HepG2 (cell line): ENCODE results near the gene MAP2K3. TPM values are rescaled to one million over a fixed set of nuclear protein-coding genes. Genes with fewer than 3 reads are reported as not detected.

Experiments used
- BRD4 ChIP-seq: sonication (generic); formaldehyde crosslinking; IDR thresholded peaks from 2 replicates; pipeline ENCODE4 v1.4.0; 2020; ENCODE audit warnings: missing genetic modification reagents
- CAMTA2 ChIP-seq: sonication (generic); formaldehyde crosslinking; IDR thresholded peaks from 2 replicates; pipeline ENCODE4 v1.4.0; 2020; ENCODE audit warnings: mild to moderate bottlenecking, missing genetic modification reagents, borderline replicate concordance
- FLYWCH1 ChIP-seq: sonication (generic); formaldehyde crosslinking; IDR thresholded peaks from 2 replicates; pipeline ENCODE4 v1.8.1; 2023; ENCODE audit warnings: mild to moderate bottlenecking, missing genetic modification reagents
- NR1H2 ChIP-seq: sonication (generic); formaldehyde crosslinking; IDR thresholded peaks from 2 replicates; pipeline ENCODE4 v1.8.1; 2022; ENCODE audit warnings: low read depth, missing genetic modification reagents, borderline replicate concordance
- RBM22 ChIP-seq: fragments of 200-400 bp; formaldehyde crosslinking; optimal IDR thresholded peaks from 2 replicates; pipeline ENCODE3; 2017; ENCODE audit warnings: mild to moderate bottlenecking, low read length, moderate library complexity
- RELA ChIP-seq: sonication (generic); formaldehyde crosslinking; IDR thresholded peaks from 2 replicates; pipeline ENCODE4 v1.4.0; 2020; ENCODE audit warnings: missing genetic modification reagents
- RFX1 ChIP-seq: fragments of 450-650 bp; IDR thresholded peaks from 2 replicates; pipeline ENCODE4 v1.6.1; 2017
- RXRA ChIP-seq: sonication (generic); formaldehyde crosslinking; IDR thresholded peaks from 2 replicates; pipeline ENCODE4 v1.5.1; 2020; ENCODE audit warnings: missing genetic modification reagents
- ZNF446 ChIP-seq: sonication (generic); formaldehyde crosslinking; IDR thresholded peaks from 2 replicates; pipeline ENCODE4 v1.5.0; 2020; ENCODE audit warnings: mild to moderate bottlenecking, missing genetic modification reagents
- ZNF569 ChIP-seq: sonication (generic); formaldehyde crosslinking; IDR thresholded peaks from 2 replicates; pipeline ENCODE4 v1.5.0; 2020; ENCODE audit warnings: mild to moderate bottlenecking, missing genetic modification reagents, moderate library complexity, borderline replicate concordance
- ZNF747 ChIP-seq: sonication (generic); formaldehyde crosslinking; IDR thresholded peaks from 2 replicates; pipeline ENCODE4 v1.8.1; 2023; ENCODE audit warnings: missing genetic modification reagents, mild to moderate bottlenecking, borderline replicate concordance
- ZNF761 ChIP-seq: sonication (generic); formaldehyde crosslinking; conservative IDR thresholded peaks from 2 replicates; pipeline ENCODE4 v1.4.0; 2020; ENCODE audit warnings: mild to moderate bottlenecking, missing genetic modification reagents
- polyA plus RNA-seq, 8 experiments: library from polyadenylated mRNA; depleted of rRNA in 3 of 8; stranded (reverse) in 7 of 8; unstranded in 1 of 8; fragments of >200 nt; fragmentation: Illumina TruSeq in 4 of 8; extraction: Trizol in 4 of 8; gene quantifications; 2 replicates each; pipeline versions ENCODE4 v1.2.1 to v1.2.3, GENCODE V29; 2011 to 2016; ENCODE audit warnings: low read depth in 4 of 8, missing spikeins in 1 of 8, mixed read lengths in 1 of 8; ENCODE audit not compliant: insufficient read depth in 1 of 8
- total RNA-seq, 5 experiments: library from RNA; depleted of rRNA; stranded (reverse); fragments of >200 nt; fragmentation: Illumina TruSeq; extraction: Trizol; gene quantifications; 2 replicates each; pipeline ENCODE4 v1.2.3, GENCODE V29; 2016; ENCODE audit warnings: low read depth in 1 of 5
- TF ChIP-seq, protein P1 (sequence below): IDR thresholded peaks from 2 replicates; pipeline ENCODE4 v1.6.1; 2016; ENCODE audit warnings: low read depth
- TF ChIP-seq, protein P2 (sequence below): sonication (generic); formaldehyde crosslinking; IDR thresholded peaks from 2 replicates; pipeline ENCODE4 v1.8.0; 2022; ENCODE audit warnings: mild to moderate bottlenecking, missing genetic modification reagents, borderline replicate concordance
- TF ChIP-seq, protein P3 (sequence below): sonication (generic); formaldehyde crosslinking; IDR thresholded peaks from 2 replicates; pipeline ENCODE4 v1.5.0; 2020; ENCODE audit warnings: missing genetic modification reagents
- TF ChIP-seq, protein P4 (sequence below): sonication (generic); formaldehyde crosslinking; IDR thresholded peaks from 2 replicates; pipeline ENCODE4 v1.9.0; 2021; ENCODE audit warnings: missing genetic modification reagents, borderline replicate concordance
- TF ChIP-seq, protein P5 (sequence below): sonication (generic); formaldehyde crosslinking; IDR thresholded peaks from 2 replicates; pipeline ENCODE4 v1.5.1; 2020; ENCODE audit warnings: mild to moderate bottlenecking, missing genetic modification reagents, moderate library complexity
- TF ChIP-seq, protein P6 (sequence below): sonication (generic); formaldehyde crosslinking; IDR thresholded peaks from 2 replicates; pipeline ENCODE4 v1.4.0; 2020; ENCODE audit warnings: missing genetic modification reagents

MAP2K3 gene
- total and polyA plus RNA-seq, 2 of the 13 experiments (the other 11 are each of a cell fraction or from before 2014, with no cell fraction given) = 20.5 to 27.4 TPM

DNA sequence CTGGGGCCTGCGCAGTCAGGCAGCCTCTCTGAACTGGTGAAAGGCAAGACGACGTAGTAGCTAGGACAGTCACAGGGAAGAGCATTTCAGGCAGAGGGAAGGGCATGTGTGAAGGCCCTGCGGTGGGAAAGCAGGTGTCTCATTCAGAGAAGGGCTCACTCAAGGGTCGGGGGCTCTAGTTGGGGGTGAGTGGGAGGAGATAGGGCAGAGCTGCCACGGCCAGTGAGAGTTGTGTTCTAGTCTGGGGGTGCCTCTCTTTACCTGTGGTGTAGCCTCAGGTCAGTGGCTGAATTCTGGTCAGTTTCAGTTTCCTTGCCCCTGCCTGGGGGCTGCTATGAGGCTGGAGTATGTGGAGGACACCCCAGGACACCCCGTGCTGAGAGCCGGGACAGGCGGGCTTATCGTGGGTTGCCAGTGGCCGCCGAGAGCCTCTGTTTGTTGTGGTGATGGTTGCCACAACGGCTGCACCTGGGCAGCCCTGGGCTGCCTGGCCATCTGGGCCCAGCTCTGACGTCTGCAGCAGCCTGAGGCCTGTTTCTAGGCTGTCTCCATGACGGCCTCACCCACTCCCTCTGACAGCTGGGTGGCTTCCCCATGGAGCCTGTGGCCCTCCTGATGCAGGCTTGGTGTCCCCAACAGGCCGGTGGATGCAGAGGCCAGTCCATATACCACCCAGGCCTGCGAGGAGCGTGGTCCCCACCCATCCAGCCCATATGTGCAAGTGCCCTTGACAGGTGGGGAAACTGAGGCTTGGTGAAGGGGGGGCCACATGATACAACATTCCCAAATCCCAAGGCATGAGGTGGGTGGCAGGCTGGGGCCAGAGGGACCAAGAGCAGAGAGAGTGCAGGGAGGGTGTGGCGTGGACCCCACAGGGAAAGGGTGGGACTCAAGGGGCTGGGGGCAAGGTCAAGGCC lies 10.8 kb downstream of the MAP2K3 start (continued):
- no peak for TF ChIP-seq RXRA (CRISPR knock-in tag)
- no peak for TF ChIP-seq ZNF446 (CRISPR knock-in tag)
- TF ChIP-seq, protein P1, sequence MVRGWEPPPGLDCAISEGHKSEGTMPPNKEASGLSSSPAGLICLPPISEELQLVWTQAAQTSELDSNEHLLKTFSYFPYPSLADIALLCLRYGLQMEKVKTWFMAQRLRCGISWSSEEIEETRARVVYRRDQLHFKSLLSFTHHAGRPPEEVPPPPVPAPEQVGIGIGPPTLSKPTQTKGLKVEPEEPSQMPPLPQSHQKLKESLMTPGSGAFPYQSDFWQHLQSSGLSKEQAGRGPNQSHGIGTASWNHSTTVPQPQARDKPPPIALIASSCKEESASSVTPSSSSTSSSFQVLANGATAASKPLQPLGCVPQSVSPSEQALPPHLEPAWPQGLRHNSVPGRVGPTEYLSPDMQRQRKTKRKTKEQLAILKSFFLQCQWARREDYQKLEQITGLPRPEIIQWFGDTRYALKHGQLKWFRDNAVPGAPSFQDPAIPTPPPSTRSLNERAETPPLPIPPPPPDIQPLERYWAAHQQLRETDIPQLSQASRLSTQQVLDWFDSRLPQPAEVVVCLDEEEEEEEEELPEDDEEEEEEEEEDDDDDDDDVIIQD (CRISPR knock-in tag) = no peak
- no peak for TF ChIP-seq NR1H2 (CRISPR knock-in tag)
- TF ChIP-seq, protein P2, sequence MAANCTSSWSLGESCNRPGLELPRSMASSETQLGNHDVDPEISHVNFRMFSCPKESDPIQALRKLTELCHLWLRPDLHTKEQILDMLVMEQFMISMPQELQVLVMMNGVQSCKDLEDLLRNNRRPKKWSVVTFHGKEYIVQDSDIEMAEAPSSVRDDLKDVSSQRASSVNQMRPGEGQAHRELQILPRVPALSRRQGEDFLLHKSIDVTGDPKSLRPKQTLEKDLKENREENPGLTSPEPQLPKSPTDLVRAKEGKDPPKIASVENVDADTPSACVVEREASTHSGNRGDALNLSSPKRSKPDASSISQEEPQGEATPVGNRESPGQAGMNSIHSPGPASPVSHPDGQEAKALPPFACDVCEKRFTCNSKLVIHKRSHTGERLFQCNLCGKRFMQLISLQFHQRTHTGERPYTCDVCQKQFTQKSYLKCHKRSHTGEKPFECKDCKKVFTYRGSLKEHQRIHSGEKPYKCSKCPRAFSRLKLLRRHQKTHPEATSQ = no peak
- no peak for TF ChIP-seq FLYWCH1 (CRISPR knock-in tag)
- TF ChIP-seq CAMTA2 = no peak
- TF ChIP-seq ZNF761 = no peak
- TF ChIP-seq, protein P3, sequence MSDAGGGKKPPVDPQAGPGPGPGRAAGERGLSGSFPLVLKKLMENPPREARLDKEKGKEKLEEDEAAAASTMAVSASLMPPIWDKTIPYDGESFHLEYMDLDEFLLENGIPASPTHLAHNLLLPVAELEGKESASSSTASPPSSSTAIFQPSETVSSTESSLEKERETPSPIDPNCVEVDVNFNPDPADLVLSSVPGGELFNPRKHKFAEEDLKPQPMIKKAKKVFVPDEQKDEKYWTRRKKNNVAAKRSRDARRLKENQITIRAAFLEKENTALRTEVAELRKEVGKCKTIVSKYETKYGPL (CRISPR knock-in tag) = no peak
- TF ChIP-seq RFX1 = peak; percentile 26; the same call in 1 of the 2 replicates
- TF ChIP-seq ZNF747 = no peak
- TF ChIP-seq, protein P4, sequence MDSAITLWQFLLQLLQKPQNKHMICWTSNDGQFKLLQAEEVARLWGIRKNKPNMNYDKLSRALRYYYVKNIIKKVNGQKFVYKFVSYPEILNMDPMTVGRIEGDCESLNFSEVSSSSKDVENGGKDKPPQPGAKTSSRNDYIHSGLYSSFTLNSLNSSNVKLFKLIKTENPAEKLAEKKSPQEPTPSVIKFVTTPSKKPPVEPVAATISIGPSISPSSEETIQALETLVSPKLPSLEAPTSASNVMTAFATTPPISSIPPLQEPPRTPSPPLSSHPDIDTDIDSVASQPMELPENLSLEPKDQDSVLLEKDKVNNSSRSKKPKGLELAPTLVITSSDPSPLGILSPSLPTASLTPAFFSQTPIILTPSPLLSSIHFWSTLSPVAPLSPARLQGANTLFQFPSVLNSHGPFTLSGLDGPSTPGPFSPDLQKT (CRISPR knock-in tag) = no peak
- TF ChIP-seq ZNF569 (CRISPR knock-in tag) = no peak
- peak; percentile 20 for TF ChIP-seq RBM22
- no peak for TF ChIP-seq BRD4
- TF ChIP-seq, protein P5, sequence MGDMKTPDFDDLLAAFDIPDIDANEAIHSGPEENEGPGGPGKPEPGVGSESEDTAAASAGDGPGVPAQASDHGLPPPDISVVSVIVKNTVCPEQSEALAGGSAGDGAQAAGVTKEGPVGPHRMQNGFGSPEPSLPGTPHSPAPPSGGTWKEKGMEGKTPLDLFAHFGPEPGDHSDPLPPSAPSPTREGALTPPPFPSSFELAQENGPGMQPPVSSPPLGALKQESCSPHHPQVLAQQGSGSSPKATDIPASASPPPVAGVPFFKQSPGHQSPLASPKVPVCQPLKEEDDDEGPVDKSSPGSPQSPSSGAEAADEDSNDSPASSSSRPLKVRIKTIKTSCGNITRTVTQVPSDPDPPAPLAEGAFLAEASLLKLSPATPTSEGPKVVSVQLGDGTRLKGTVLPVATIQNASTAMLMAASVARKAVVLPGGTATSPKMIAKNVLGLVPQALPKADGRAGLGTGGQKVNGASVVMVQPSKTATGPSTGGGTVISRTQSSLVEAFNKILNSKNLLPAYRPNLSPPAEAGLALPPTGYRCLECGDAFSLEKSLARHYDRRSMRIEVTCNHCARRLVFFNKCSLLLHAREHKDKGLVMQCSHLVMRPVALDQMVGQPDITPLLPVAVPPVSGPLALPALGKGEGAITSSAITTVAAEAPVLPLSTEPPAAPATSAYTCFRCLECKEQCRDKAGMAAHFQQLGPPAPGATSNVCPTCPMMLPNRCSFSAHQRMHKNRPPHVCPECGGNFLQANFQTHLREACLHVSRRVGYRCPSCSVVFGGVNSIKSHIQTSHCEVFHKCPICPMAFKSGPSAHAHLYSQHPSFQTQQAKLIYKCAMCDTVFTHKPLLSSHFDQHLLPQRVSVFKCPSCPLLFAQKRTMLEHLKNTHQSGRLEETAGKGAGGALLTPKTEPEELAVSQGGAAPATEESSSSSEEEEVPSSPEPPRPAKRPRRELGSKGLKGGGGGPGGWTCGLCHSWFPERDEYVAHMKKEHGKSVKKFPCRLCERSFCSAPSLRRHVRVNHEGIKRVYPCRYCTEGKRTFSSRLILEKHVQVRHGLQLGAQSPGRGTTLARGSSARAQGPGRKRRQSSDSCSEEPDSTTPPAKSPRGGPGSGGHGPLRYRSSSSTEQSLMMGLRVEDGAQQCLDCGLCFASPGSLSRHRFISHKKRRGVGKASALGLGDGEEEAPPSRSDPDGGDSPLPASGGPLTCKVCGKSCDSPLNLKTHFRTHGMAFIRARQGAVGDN (CRISPR knock-in tag) = no peak
- TF ChIP-seq RELA (CRISPR knock-in tag) = no peak
- TF ChIP-seq, protein P6, sequence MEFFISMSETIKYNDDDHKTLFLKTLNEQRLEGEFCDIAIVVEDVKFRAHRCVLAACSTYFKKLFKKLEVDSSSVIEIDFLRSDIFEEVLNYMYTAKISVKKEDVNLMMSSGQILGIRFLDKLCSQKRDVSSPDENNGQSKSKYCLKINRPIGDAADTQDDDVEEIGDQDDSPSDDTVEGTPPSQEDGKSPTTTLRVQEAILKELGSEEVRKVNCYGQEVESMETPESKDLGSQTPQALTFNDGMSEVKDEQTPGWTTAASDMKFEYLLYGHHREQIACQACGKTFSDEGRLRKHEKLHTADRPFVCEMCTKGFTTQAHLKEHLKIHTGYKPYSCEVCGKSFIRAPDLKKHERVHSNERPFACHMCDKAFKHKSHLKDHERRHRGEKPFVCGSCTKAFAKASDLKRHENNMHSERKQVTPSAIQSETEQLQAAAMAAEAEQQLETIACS (CRISPR knock-in tag) = no peak
